Activated T-helper 17 cell treated with anti-CD3 and anti-CD28 coated beads, Interleukin-2, amount 50 U/mL, for 72 hours (primary cell): Measurements from ENCODE around the gene ASMTL. TPM values are rescaled to one million over a fixed set of nuclear protein-coding genes. Genes with fewer than 3 reads are reported as not detected.
"Not testable (repeated sequence)": the region's sequence is repeated elsewhere in the genome, so short reads cannot be mapped to it uniquely, and the experiment has no call there.

ENCODE experiments used
- ATAC-seq: fragments of 150-1000 bp; cut with Tn5 transposase; replicated peaks from 2 replicates; pipeline ENCODE4 v1.10.0; 2021; ENCODE audit warnings: mild to moderate bottlenecking, moderate library complexity
- H3K27ac Mint-ChIP-seq: one replicate; pipeline ENCODE4 v1.8.0; 2022; ENCODE audit warnings: mixed read lengths
- H3K27me3 Mint-ChIP-seq: one replicate; pipeline ENCODE4 v1.8.0; 2022; ENCODE audit warnings: mixed read lengths
- H3K36me3 Mint-ChIP-seq: one replicate; pipeline ENCODE4 v1.8.0; 2022; ENCODE audit warnings: low read depth, mild to moderate bottlenecking, mixed read lengths
- H3K4me1 Mint-ChIP-seq: one replicate; pipeline ENCODE4 v1.8.0; 2022; ENCODE audit warnings: mixed read lengths
- H3K4me3 Mint-ChIP-seq: one replicate; pipeline ENCODE4 v1.8.0; 2022; ENCODE audit warnings: mild to moderate bottlenecking, mixed read lengths
- H3K9me3 Mint-ChIP-seq: one replicate; pipeline ENCODE4 v1.8.0; 2022; ENCODE audit warnings: mixed read lengths
- total RNA-seq, 2 donors: library from RNA; stranded (reverse); gene quantifications; one replicate each; pipeline ENCODE4 v1.2.3, GENCODE V29; 2022

Gene ASMTL
- total RNA-seq, 2 donors from 2014 or later = 50.6 to 65.5 TPM

DNA sequence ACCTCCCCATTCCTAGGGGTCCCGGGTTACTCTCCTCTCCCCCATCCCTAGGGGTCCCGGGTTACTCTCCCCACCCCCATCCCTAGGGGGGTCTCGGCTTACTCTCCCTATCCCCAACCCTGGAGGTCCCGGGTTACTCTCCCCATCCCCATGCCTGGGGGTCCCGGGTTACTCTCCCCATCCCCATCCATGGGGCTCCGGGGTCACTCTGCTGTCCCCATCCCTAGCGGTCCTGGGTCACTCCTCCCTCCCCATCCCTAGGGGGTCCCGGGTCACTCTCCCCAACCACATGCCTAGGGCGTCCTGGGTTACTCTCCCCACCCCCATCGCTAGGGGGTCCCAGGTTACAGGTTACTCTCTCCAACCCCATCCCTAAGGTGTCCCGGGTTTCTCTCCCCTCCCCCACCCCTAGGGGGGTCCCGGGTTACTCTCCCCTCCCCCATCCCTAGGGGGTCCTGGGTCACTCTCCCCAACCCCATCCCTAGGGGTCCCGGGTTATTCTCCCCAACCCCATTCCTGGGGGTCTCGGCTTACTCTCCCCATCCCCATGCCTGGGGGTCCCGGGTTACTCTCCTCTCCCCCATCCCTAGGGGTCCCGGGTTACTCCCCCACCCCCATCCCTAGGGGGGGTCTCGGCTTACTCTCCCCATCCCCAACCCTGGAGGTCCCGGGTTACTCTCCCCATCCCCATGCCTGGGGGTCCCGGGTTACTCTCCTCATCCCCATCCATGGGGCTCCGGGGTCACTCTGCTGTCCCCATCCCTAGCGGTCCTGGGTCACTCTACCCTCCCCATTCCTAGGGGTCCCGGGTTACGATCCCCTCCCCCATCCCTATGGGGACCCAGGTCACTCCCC is 821 bp downstream of the ASMTL start:
- no peak for ATAC-seq

GRCh38 chrX:1451251-1451660 is 1.5 kb downstream of the ASMTL start:
- Mint-ChIP-seq H3K36me3 (peaks cover 48% of the 10 kb centered on the region), H3K27me3 (no peaks in the 10 kb centered on the region), H3K27ac (peak overlapping the region; percentile 80), H3K4me1 (peaks cover 23% of the 10 kb centered on the region), H3K9me3 (peaks cover 13% of the 10 kb centered on the region), H3K4me3 (peak overlapping the region; percentile 70)
- no peak for ATAC-seq

More for the DNA sequence above, 821 bp downstream of the ASMTL start:
- peaks cover 23% of the 10 kb centered on the region for H3K4me1 Mint-ChIP-seq
- H3K27me3 Mint-ChIP-seq = no peaks in the 10 kb centered on the region
- H3K27ac Mint-ChIP-seq = peak overlapping the region; percentile 80
- peaks cover 41% of the 10 kb centered on the region for H3K36me3 Mint-ChIP-seq
- H3K4me3 Mint-ChIP-seq = peak overlapping the region; percentile 70
- H3K9me3 Mint-ChIP-seq = peaks cover 13% of the 10 kb centered on the region

DNA sequence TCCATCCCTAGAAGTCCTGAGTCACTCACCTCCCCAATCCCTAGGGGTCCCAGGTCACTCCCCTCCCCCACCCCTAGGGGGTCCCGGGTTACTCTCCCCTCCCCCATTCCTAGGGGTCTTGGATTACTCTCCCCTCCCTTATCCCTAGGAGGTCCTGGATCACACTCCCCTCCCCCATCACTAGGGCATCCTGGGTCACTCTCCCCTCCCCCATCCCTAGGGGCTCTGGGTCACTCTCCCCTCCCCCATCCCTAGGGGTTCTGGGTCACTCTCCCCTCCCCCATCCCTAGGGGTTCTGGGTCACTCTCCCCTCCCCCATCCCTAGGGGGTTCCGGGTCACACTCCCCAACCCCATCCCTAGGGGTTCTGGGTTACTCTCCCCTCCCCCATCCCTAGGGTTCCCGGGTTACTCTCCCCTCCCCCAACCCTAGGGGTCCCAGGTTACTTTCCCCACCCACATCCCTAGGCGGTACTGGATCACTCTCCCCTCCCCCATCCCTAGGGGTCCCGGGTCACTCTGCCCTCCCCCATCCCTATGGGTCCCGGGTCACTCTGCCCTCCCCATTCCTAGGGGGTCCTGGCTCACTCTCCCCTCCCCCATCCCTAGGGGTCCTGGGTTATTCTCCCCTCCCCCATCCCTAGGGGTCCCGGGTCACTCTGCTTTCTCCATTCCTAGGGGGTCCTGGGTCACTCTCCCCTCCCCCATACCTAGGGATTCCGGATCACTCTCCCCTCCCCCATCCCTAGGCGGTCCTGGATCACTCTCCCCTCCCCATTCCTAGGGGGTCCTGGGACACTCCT is 2.1 kb downstream of the ASMTL start:
- H3K27ac Mint-ChIP-seq = peak overlapping the region; percentile 58
- peaks cover 23% of the 10 kb centered on the region for H3K4me1 Mint-ChIP-seq
- peaks cover 55% of the 10 kb centered on the region for H3K36me3 Mint-ChIP-seq
- no peaks in the 10 kb centered on the region for H3K27me3 Mint-ChIP-seq
- H3K4me3 Mint-ChIP-seq = no peak overlapping the region
- peaks cover 13% of the 10 kb centered on the region for H3K9me3 Mint-ChIP-seq
- ATAC-seq = no peak

GRCh38 chrX:1449823-1450149 is 2.9 kb downstream of the ASMTL start:
- H3K36me3 Mint-ChIP-seq = peaks cover 62% of the 10 kb centered on the region
- H3K9me3 Mint-ChIP-seq = peaks cover 16% of the 10 kb centered on the region
- ATAC-seq = no peak
- H3K4me1 Mint-ChIP-seq = peaks cover 23% of the 10 kb centered on the region
- no peaks in the 10 kb centered on the region for H3K27me3 Mint-ChIP-seq
- H3K27ac Mint-ChIP-seq = peak overlapping the region; percentile 58
- peak overlapping the region; percentile 10 for H3K4me3 Mint-ChIP-seq

DNA sequence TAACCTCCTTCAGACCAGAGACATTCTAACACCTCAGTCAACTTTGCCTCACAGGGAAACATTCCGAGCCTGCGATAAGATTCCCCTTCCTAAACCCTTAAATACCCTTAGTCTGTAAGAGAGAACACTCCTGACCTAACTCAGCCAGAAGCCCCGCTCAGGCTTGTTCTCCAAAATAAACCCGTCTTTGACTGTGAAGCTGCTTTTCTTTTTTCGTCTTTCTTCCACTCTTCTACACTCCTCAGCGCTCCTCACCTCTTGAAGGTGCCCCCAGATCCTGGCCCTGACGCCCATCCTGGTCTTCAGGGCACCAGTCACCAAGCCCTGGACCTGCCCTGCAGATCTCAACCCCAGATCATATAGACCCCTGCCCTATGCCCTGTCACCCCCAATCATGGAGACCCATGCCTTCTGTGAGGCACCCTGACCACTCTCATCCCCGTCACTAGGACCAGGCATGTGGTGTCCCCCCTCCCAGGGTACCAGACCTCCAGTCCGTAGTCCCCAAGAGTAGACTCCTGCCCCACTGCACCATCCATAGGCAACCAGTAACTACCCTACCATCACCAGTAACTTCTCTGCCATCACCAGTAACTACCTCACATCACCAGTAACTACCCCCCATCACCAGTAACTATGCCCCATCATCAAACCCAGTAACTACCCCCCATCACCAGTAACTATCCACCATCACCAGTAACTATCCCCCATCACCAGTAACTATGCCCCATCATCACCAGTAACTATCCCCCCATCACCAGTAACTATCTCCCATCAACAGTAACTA is 3.5 kb downstream of the ASMTL start:
- no peak for ATAC-seq
- Mint-ChIP-seq H3K27ac (peak overlapping the region; percentile 58), H3K4me3 (peak overlapping the region; percentile 10), H3K9me3 (peaks cover 16% of the 10 kb centered on the region), H3K4me1 (peaks cover 23% of the 10 kb centered on the region), H3K36me3 (peaks cover 68% of the 10 kb centered on the region), H3K27me3 (no peaks in the 10 kb centered on the region)

DNA sequence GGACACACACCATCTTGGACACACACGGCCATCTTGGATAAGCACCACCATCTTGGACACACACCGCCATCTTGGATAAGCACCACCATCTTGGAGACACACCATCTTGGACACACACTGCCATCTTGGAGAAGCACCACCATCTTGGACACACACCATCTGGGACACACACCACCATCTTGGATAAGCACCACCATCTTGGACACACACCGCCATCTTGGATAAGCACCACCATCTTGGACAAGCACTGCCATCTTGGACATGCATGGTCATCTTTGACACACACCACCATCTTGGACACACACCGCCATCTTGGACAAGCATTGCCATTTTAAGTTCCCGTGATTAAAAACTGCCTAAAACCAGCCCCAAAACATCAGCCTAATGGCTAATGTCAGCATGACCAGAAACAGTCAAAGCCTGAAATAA is 4.1 kb downstream of the ASMTL start:
- Mint-ChIP-seq H3K4me1 (peaks cover 23% of the 10 kb centered on the region), H3K9me3 (peaks cover 19% of the 10 kb centered on the region), H3K36me3 (peaks cover 74% of the 10 kb centered on the region)
- H3K4me3 Mint-ChIP-seq, ATAC-seq, H3K27me3 Mint-ChIP-seq, H3K27ac Mint-ChIP-seq: not testable (repeated sequence)

GRCh38 chrX:1447969-1448572 is 4.6 kb downstream of the ASMTL start:
- not testable (repeated sequence) for H3K4me3 Mint-ChIP-seq
- peaks cover 20% of the 10 kb centered on the region for H3K9me3 Mint-ChIP-seq

GRCh38 chrX:1446984-1447968 is 5.4 kb downstream of the ASMTL start:
- Mint-ChIP-seq H3K9me3 (peaks cover 20% of the 10 kb centered on the region), H3K36me3 (peaks cover 79% of the 10 kb centered on the region), H3K4me1 (peaks cover 23% of the 10 kb centered on the region)
- ATAC-seq, H3K4me3 Mint-ChIP-seq, H3K27me3 Mint-ChIP-seq, H3K27ac Mint-ChIP-seq: not testable (repeated sequence)

More at GRCh38 chrX:1447969-1448572, 4.6 kb downstream of the ASMTL start:
- Mint-ChIP-seq H3K36me3 (peaks cover 76% of the 10 kb centered on the region), H3K4me1 (peaks cover 23% of the 10 kb centered on the region)
- not testable (repeated sequence) for H3K27ac Mint-ChIP-seq, ATAC-seq, H3K27me3 Mint-ChIP-seq

GRCh38 chrX:1444561-1445500 is 7.9 kb downstream of the ASMTL start:
- no peaks in the 10 kb centered on the region for H3K27me3 Mint-ChIP-seq
- H3K4me3 Mint-ChIP-seq = no peak overlapping the region
- peaks cover 84% of the 10 kb centered on the region for H3K36me3 Mint-ChIP-seq
- H3K9me3 Mint-ChIP-seq = peaks cover 20% of the 10 kb centered on the region
- ATAC-seq = no peak
- H3K4me1 Mint-ChIP-seq = peaks cover 19% of the 10 kb centered on the region
- peak overlapping the region; percentile 25 for H3K27ac Mint-ChIP-seq

DNA sequence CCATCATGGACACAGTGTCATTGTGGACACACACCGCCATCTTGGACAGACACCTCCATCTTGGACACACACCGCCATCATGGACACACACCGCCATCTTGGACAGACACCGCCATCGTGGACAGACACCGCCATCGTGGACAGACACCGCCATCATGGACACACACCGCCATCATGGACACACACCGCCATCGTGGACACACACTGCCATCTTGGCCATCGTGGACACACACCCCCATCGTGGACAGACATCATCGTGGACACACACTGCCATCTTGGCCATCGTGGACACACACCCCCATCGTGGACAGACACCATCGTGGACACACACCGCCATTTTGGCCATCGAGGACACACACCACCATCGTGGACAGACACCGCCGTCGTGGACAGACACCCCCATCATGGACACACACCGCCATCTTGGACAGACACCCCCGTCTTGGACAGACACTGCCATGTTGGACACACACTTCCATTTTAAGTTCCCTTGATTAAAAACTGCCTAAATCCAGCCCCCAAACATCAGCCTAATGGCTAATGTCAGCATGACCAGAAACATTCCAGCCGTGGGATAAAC is 9.1 kb downstream of the ASMTL start:
- Mint-ChIP-seq H3K9me3 (peaks cover 12% of the 10 kb centered on the region), H3K36me3 (peaks cover 84% of the 10 kb centered on the region), H3K4me3 (no peak overlapping the region), H3K27ac (no peak overlapping the region), H3K4me1 (peaks cover 6% of the 10 kb centered on the region), H3K27me3 (no peaks in the 10 kb centered on the region)
- no peak for ATAC-seq

- Mint-ChIP-seq H3K36me3 (peaks cover 84% of the 10 kb centered on the region), H3K4me3 (no peak overlapping the region), H3K27me3 (no peaks in the 10 kb centered on the region), H3K9me3 (peaks cover 7% of the 10 kb centered on the region), H3K4me1 (no peaks in the 10 kb centered on the region), H3K27ac (no peak overlapping the region)
- no peak for ATAC-seq
These were observed 9.9 kb downstream of the ASMTL start for GRCh38 chrX:1442724-1443367.
